ENCODE measurements around the gene USP2.
A peak's percentile ranks its signal among the peaks of the same experiment; 100 is the strongest.

Gene USP2

DNA sequence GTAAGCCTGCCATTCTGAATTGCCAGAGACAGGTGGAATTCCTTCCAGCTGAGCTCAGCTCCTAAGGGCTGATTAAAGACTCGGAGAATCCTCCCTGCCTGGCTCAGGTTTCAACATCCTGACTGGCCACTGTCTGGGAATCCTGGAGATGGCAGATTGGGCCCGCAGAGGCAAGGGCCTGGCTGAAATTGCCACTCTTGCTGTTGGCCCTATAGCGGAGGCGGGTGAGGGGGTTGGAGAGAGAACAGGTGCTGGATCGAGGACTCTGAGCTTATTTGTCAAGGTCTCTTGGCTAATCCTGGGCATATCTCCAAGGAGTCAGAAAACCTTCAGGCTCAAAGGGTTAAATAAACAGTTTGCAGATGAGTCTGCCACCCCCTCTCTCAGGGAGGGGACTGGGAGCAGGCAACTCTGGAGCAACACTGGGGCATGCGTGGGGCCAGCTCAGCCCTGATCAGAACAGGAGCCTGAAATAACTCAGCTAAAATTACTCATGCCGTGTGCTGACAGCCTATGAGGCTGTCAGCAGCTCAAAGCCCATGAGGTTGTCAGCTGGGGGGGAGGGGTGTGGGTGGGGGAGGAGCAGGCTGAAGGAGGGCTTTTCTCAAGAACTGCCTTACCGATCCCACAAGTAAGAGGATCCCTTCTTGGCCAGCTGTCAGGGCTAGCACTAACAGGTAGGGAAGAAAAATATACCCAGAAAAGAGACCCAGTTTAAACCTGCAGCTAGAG lies 20.3 kb downstream of the USP2 start:
- TF ChIP-seq, protein P1, sequence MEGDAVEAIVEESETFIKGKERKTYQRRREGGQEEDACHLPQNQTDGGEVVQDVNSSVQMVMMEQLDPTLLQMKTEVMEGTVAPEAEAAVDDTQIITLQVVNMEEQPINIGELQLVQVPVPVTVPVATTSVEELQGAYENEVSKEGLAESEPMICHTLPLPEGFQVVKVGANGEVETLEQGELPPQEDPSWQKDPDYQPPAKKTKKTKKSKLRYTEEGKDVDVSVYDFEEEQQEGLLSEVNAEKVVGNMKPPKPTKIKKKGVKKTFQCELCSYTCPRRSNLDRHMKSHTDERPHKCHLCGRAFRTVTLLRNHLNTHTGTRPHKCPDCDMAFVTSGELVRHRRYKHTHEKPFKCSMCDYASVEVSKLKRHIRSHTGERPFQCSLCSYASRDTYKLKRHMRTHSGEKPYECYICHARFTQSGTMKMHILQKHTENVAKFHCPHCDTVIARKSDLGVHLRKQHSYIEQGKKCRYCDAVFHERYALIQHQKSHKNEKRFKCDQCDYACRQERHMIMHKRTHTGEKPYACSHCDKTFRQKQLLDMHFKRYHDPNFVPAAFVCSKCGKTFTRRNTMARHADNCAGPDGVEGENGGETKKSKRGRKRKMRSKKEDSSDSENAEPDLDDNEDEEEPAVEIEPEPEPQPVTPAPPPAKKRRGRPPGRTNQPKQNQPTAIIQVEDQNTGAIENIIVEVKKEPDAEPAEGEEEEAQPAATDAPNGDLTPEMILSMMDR (IDR thresholded peaks at IDR 0.05; ENCODE audit: insufficient read depth, low read length, poor library complexity, severe bottlenecking): no peak
- Histone ChIP-seq H3K4me3 (replicated peaks; ENCODE audit: low read depth, low read length) (no peak overlapping the region), H3K27me3 (replicated peaks; ENCODE audit: control insufficient read depth, insufficient read depth, low read length) (peaks cover 2% of the 10 kb centered on the region; the same call in 1 of the 2 replicates), H3K36me3 (ENCODE audit: control insufficient read depth, insufficient read depth, low read length) (no peaks in the 10 kb centered on the region)
- DNase-seq (ENCODE audit: extremely low read depth, insufficient read length): peak; percentile 63

DNA sequence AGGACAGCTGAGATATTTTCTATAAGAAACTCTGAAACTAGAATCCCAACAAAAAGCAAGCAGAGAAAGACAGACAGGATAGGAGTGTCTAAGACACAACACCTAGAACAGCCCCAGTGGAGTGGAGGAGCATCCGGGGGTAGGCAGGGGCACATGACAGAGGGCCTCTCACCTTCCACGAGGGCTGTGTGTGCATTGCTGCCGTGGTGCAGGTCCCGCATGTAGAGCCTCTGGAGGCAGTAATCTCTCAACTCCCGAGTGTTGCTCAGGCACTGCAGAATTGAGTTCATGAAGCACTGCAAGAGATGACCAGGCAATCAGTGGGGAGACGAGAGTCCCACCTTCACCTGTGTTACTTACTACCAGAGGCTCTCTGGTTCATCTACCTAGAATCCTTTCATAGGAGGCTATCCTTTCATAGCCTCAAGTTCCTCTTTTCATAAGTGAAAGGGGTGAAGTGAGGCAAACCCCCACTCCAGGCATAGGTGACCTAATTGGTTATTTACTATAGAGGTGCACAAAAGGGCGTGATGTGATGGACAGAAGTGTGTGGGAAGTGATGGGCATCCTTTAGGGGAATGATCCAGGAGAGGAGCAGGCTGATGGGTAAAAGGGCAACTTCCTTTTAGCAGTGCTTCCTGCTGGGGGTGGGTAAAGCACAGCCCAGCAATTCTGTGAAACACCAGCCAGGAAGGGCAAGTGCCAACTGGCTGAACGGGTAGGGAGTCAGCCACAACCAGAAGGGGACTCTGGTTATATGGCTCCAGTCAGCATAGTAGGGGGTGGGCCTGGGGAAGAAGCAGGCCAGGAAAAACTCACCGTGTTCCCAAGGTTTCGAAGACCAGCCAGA lies 21.9 kb downstream of the USP2 start:
- Histone ChIP-seq H3K4me3 (replicated peaks; ENCODE audit: low read depth, low read length) (no peak overlapping the region), H3K36me3 (ENCODE audit: control insufficient read depth, insufficient read depth, low read length) (no peaks in the 10 kb centered on the region)

DNA sequence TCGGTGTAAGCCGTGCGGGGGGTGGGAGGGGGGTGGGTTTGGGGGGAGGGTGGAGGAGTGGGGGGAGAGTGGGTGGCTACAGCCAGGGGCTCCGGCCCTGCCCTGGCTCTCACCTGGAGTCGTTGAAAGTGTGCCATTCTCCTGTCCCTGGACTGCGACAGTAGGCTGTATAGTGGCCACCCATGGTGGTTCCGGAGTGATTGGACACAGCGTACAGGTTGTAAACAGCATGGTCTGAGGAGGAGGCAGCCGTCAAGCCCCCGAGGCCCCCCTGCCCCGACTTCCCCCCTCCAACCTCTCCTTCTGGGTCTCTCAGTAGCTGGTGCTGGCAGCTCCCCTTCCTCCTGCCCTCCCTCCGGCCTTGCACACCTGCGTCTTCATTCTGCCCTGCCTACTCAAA lies 24.4 kb downstream of the USP2 start:
- DNase-seq (ENCODE audit: extremely low read depth, insufficient read length): no peak
- Histone ChIP-seq H3K4me3 (replicated peaks; ENCODE audit: low read depth, low read length) (peak overlapping the region; percentile 59; the same call in 1 of the 2 replicates), H3K27me3 (replicated peaks; ENCODE audit: control insufficient read depth, insufficient read depth, low read length) (no peaks in the 10 kb centered on the region), H3K36me3 (ENCODE audit: control insufficient read depth, insufficient read depth, low read length) (no peaks in the 10 kb centered on the region)
- TF ChIP-seq, protein P1 (IDR thresholded peaks at IDR 0.05; ENCODE audit: insufficient read depth, low read length, poor library complexity, severe bottlenecking): no peak

More for the DNA sequence above, 21.9 kb downstream of the USP2 start:
- TF ChIP-seq, protein P1 (IDR thresholded peaks at IDR 0.05; ENCODE audit: insufficient read depth, low read length, poor library complexity, severe bottlenecking): no peak
- H3K27me3 ChIP-seq (replicated peaks; ENCODE audit: control insufficient read depth, insufficient read depth, low read length): no peaks in the 10 kb centered on the region; the same call in 1 of the 2 replicates
- no peak for DNase-seq (ENCODE audit: extremely low read depth, insufficient read length)

DNA sequence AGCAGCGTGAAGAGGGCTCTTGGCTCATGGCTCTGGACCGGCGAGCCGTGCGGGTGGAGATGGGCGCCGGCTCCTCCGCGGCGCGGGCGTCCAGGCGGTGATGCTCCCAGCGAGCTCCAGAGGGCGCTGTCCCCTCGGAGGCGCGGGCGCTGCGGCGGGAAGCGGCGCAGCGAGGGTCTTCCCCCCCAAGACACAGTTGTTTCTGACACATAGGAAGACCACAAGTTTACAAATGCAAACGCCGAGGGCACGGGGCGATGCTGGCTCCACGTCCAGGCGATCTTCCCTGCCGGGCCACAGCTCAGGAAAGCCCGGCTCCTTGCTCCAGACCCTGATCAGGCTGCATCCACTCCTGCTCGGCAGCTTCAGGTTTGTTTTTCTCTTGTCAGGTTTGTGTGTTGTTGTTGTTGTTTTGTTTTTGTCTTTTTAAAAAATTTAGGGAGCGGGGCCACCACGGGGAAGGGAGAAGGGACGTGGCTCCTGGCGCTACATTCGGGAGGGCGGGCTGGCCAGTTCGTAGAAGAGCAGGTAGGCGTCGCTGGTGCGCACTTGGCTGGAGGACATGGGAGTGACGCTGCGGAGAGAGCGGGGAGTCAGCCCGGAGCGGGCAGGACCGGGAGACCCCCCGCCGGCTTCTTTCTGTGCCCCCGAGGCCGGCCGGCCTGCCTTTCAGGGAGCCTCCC lies 25.0 kb downstream of the USP2 start:
- DNase-seq (ENCODE audit: extremely low read depth, insufficient read length): peak; percentile 67
- H3K36me3 ChIP-seq (ENCODE audit: control insufficient read depth, insufficient read depth, low read length): no peaks in the 10 kb centered on the region
- TF ChIP-seq, protein P1 (IDR thresholded peaks at IDR 0.05; ENCODE audit: insufficient read depth, low read length, poor library complexity, severe bottlenecking): peak; percentile 77
- H3K4me3 ChIP-seq (replicated peaks; ENCODE audit: low read depth, low read length): peak overlapping the region; percentile 59
- no peaks in the 10 kb centered on the region for H3K27me3 ChIP-seq (replicated peaks; ENCODE audit: control insufficient read depth, insufficient read depth, low read length)

DNA sequence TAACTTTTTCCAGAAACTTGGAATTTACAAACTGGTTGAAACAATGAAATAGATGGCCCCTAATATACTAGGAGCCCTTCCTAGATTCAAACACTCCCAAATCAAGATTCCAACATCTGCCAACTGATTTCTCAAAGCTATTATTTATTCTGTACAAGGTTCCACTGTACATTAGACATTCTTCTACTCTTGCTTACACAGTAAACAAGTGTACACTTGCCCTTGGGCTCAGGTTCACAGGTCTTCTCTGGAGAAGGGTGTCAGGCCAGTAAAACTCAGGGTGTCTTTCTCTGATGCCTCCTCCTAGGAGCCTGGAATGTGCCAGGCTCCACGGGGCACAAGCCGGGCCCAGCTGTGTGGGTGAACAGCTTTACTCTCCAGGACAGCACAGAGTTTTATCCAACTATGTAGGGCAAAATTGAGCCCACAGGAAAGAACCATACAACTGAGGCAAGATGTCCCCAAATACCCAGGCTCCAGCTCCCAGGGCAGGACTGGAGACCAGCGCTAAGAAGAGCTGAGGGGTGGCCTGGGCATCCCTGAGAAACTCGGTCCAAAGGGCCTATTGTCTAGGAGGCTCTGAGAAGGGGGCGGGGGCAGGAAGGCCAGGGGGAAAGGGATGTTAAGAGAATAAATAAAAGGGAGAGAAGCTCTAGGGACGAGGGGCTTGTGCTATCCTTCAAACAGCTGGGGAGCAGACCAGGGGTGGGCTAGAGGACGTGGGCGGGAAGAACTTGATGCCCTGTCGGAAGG lies 26.2 kb downstream of the USP2 start:
- DNase-seq (ENCODE audit: extremely low read depth, insufficient read length): no peak
- no peak overlapping the region for H3K4me3 ChIP-seq (replicated peaks; ENCODE audit: low read depth, low read length)
- no peaks in the 10 kb centered on the region for H3K36me3 ChIP-seq (ENCODE audit: control insufficient read depth, insufficient read depth, low read length)
- TF ChIP-seq, protein P1 (IDR thresholded peaks at IDR 0.05; ENCODE audit: insufficient read depth, low read length, poor library complexity, severe bottlenecking): no peak
- H3K27me3 ChIP-seq (replicated peaks; ENCODE audit: control insufficient read depth, insufficient read depth, low read length): no peaks in the 10 kb centered on the region

All from GM06990 (cell line).